Measurements from ENCODE around the gene DIPK1B. TPM values are rescaled to one million over a fixed set of nuclear protein-coding genes. Genes with fewer than 3 reads are reported as not detected.
A peak's percentile ranks its signal among the peaks of the same experiment; 100 is the strongest.

DIPK1B gene
- polyA plus RNA-seq, 1 of the 3 experiments (the other 2 are of a cell fraction): 24.5 TPM

GRCh38 chr9:136720251-136720897 lies 8.0 kb downstream of the DIPK1B start:
- Histone ChIP-seq H3K79me2 (ENCODE audit: insufficient read depth) (peaks cover 16% of the 10 kb centered on the region), H3K27me3 (ENCODE audit: insufficient read depth) (no peaks in the 10 kb centered on the region), H3K4me2 (no peak overlapping the region), H4K20me1 (ENCODE audit: insufficient read depth) (peaks cover 46% of the 10 kb centered on the region), H3K27ac (ENCODE audit: low read depth in 2 of 2, low read length in 1 of 2) (peak overlapping the region in 1 of 2 experiments; percentile 22; a peak in 1 of 4 replicates), H3K9ac (no peak overlapping the region), H2AFZ (ENCODE audit: low read depth) (no peak overlapping the region), H3K4me1 (ENCODE audit: control insufficient read depth in 1 of 2, insufficient read depth in 2 of 2, low read depth in 1 of 2, low read length in 1 of 2) (peaks cover 0 to 4% of the 10 kb centered on the region in 2 experiments; a peak in 1 of 4 replicates), H3K36me3 (replicated peaks in 1 of 2; ENCODE audit: control insufficient read depth in 1 of 2, insufficient read depth in 2 of 2, low read length in 1 of 2) (peaks cover 13 to 29% of the 10 kb centered on the region in 2 experiments), H3K4me3 (ENCODE audit: low read depth in 2 of 2, low read length in 1 of 2) (no peak overlapping the region), H3F3A (replicated peaks; ENCODE audit: insufficient read depth) (peaks cover 18% of the 10 kb centered on the region), H3K9me3 (no peaks in the 10 kb centered on the region), H3K9me2 (no peaks in the 10 kb centered on the region)
- no peak for TF ChIP-seq FOSL2 (IDR thresholded peaks at IDR 0.05; ENCODE audit: borderline replicate concordance, low read depth)
- no peak for DNase-seq
- ChIA-PET POLR2A (interaction anchor here (1.2 kb wide), 1 partner anchor 73 kb away, joined by 3 read pairs; no protein-coding TSS in a partner anchor), CTCF (interaction anchor here (0.6 to 2.7 kb wide), 3 partner anchors 38 to 72 kb away, joined by 3 to 13 read pairs (median 9); partner anchors contain the start of gene LCN8)
- WGBS (ENCODE audit: low lambda C conversion rate): 86% methylated on average over 13 of the region's 20 CpGs

GRCh38 chr9:136720898-136721338 lies 8.5 kb downstream of the DIPK1B start:
- 64% methylated on average over 5 of the region's 11 CpGs for WGBS (ENCODE audit: low lambda C conversion rate)
- Histone ChIP-seq H3K79me2 (ENCODE audit: insufficient read depth) (peaks cover 21% of the 10 kb centered on the region), H3K9ac (no peak overlapping the region), H3K9me2 (no peaks in the 10 kb centered on the region), H2AFZ (ENCODE audit: low read depth) (no peak overlapping the region), H3K4me3 (ENCODE audit: low read depth in 2 of 2, low read length in 1 of 2) (no peak overlapping the region), H3K27ac (ENCODE audit: low read depth in 2 of 2, low read length in 1 of 2) (no peak overlapping the region), H3K4me1 (ENCODE audit: control insufficient read depth in 1 of 2, insufficient read depth in 2 of 2, low read depth in 1 of 2, low read length in 1 of 2) (peaks cover 3 to 9% of the 10 kb centered on the region in 2 experiments; a peak in 1 of 4 replicates), H3K4me2 (0 out of 2 replicates have a peak overlapping the region, but pooled peaks have one; percentile 15), H3K27me3 (ENCODE audit: insufficient read depth) (no peaks in the 10 kb centered on the region), H3K9me3 (no peaks in the 10 kb centered on the region), H3K36me3 (replicated peaks in 1 of 2; ENCODE audit: control insufficient read depth in 1 of 2, insufficient read depth in 2 of 2, low read length in 1 of 2) (peaks cover 18 to 31% of the 10 kb centered on the region in 2 experiments), H4K20me1 (ENCODE audit: insufficient read depth) (peaks cover 52% of the 10 kb centered on the region), H3F3A (replicated peaks; ENCODE audit: insufficient read depth) (peaks cover 22% of the 10 kb centered on the region)
- DNase-seq: no peak
- POLR2A ChIA-PET: interaction anchor here (1.2 kb wide), 1 partner anchor 74 kb away, joined by 3 read pairs; no protein-coding TSS in a partner anchor
- CTCF ChIA-PET: interaction anchor here (1.1 to 2.7 kb wide), 3 partner anchors 10 to 49 kb away, joined by 3 to 13 read pairs (median 9); partner anchors contain the start of gene LCN8
- TF ChIP-seq ELF1 (IDR thresholded peaks at IDR 0.05) (no peak), GATA2 (CRISPR knock-in tag; IDR thresholded peaks at IDR 0.05) (no peak), FOXM1 (IDR thresholded peaks at IDR 0.05; ENCODE audit: low read depth) (no peak), YY1 (IDR thresholded peaks at IDR 0.05; ENCODE audit: low read depth) (no peak), SIN3A (IDR thresholded peaks at IDR 0.05; ENCODE audit: borderline replicate concordance, low read depth, low read length) (no peak), NFIC (IDR thresholded peaks at IDR 0.05; ENCODE audit: borderline replicate concordance) (no peak), MEF2A (IDR thresholded peaks at IDR 0.05; ENCODE audit: borderline replicate concordance, low read depth) (no peak), PBX3 (IDR thresholded peaks at IDR 0.05) (no peak), FOXJ3 (CRISPR knock-in tag; IDR thresholded peaks at IDR 0.05) (no peak), RXRA (IDR thresholded peaks at IDR 0.05; ENCODE audit: borderline replicate concordance, low read depth) (no peak), REST (IDR thresholded peaks at IDR 0.05; ENCODE audit: low read depth, low read length) (no peak)

All from SK-N-SH (cell line).